B cell (primary cell): ENCODE results near the gene SEM1. TPM values are rescaled to one million over a fixed set of nuclear protein-coding genes. Genes with fewer than 3 reads are reported as not detected.

ENCODE experiments used
- ATAC-seq: fragments of 200-7000 bp; cut with Tn5 transposase; one replicate; pipeline ENCODE4 v1.10.0; 2021; ENCODE audit warnings: low read depth, mild to moderate bottlenecking, moderate number of reproducible peaks, moderate library complexity
- CTCF ChIA-PET: fragments of 350-600 bp; sonication (Branson Sonifier 250); formaldehyde crosslinking; loops from one replicate; lab custom pipeline; 2021; ENCODE audit warnings: antibody characterized with exemption, inconsistent platforms; lab: Charles Lee
- POLR2A ChIA-PET: fragments of 350-600 bp; sonication (Branson Sonifier 250); formaldehyde crosslinking; loops from one replicate; lab custom pipeline; 2021; ENCODE audit warnings: antibody characterized with exemption; lab: Charles Lee
- DNase-seq: peaks from one replicate; pipeline ENCODE4 v3.0.0; 2013
- H2AFZ ChIP-seq: 2 replicates; pipeline ENCODE4 v1.6.1; 2012; ENCODE audit warnings: mild to moderate bottlenecking, low read depth, low read length; ENCODE audit not compliant: insufficient read depth, poor library complexity, severe bottlenecking
- H3K27ac ChIP-seq, 2 donors: 1 replicate in 1 of 2; 2 replicates in 1 of 2; pipeline ENCODE4 v1.5.1; 2012 to 2013; ENCODE audit warnings: low read length in 2 of 2, mild to moderate bottlenecking in 2 of 2, moderate library complexity in 1 of 2
- H3K27me3 ChIP-seq, 4 experiments: fragments of 200-600 bp in 1 of 4; sonication (generic) in 1 of 4; replicated peaks in 1 of 4; 1 replicate in 2 of 4; 2 replicates in 2 of 4; pipeline versions ENCODE4 v1.6.1 to v1.7.0; 2013 to 2016; ENCODE audit warnings: low read length in 3 of 4, mild to moderate bottlenecking in 2 of 4, mixed read lengths in 1 of 4, moderate library complexity in 1 of 4; ENCODE audit not compliant: insufficient read depth in 4 of 4, control insufficient read depth in 3 of 4; ENCODE audit errors: control extremely low read depth in 1 of 4
- H3K36me3 ChIP-seq, 2 experiments: replicated peaks in 1 of 2; 1 replicate in 1 of 2; 2 replicates in 1 of 2; pipeline versions ENCODE4 v1.6.1 to v1.7.1; 2013; ENCODE audit warnings: low read length in 1 of 2; ENCODE audit not compliant: insufficient read depth in 2 of 2, control insufficient read depth in 1 of 2; ENCODE audit errors: control extremely low read depth in 1 of 2, extremely low read depth in 1 of 2
- H3K4me1 ChIP-seq, 2 donors: fragments of 200-600 bp in 1 of 2; sonication (generic) in 1 of 2; 1 replicate in 1 of 2; 2 replicates in 1 of 2; pipeline versions ENCODE4 v1.5.1 to v1.6.1; 2013 to 2017; ENCODE audit warnings: low read length in 2 of 2; ENCODE audit not compliant: control insufficient read depth in 2 of 2, insufficient read depth in 2 of 2
- H3K4me2 ChIP-seq: replicated peaks from 2 replicates; pipeline ENCODE3; 2012; ENCODE audit warnings: mild to moderate bottlenecking, low read depth, low read length; ENCODE audit not compliant: poor library complexity, severe bottlenecking
- H3K4me3 ChIP-seq, 5 experiments: fragments of 200-600 bp in 1 of 5; sonication (generic) in 1 of 5; 1 replicate in 3 of 5; 2 replicates in 2 of 5; pipeline versions ENCODE4 v1.5.1 to v1.7.0; 2011 to 2016; ENCODE audit warnings: low read length in 4 of 5, mild to moderate bottlenecking in 4 of 5, low read depth in 2 of 5, control low read depth in 1 of 5, moderate library complexity in 1 of 5; ENCODE audit not compliant: insufficient read depth in 1 of 5; ENCODE audit errors: control extremely low read depth in 1 of 5, extremely low read depth in 1 of 5
- H3K79me2 ChIP-seq: fragments of 200-600 bp; sonication (generic); one replicate; pipeline ENCODE4 v1.6.0; 2016; ENCODE audit warnings: low read length; ENCODE audit not compliant: control insufficient read depth, insufficient read depth
- H3K9ac ChIP-seq: fragments of 200-600 bp; sonication (generic); 2 replicates; pipeline ENCODE4 v1.6.1; 2017; ENCODE audit warnings: mild to moderate bottlenecking, low read length, moderate library complexity
- H3K9me3 ChIP-seq, 3 donors: one replicate each; pipeline versions ENCODE4 v1.6.1 to v1.7.1; 2013; ENCODE audit warnings: low read length in 2 of 3; ENCODE audit not compliant: control insufficient read depth in 2 of 3, insufficient read depth in 1 of 3; ENCODE audit errors: control extremely low read depth in 1 of 3
- H4K20me1 ChIP-seq: 2 replicates; pipeline ENCODE4 v1.6.0; 2012; ENCODE audit warnings: mild to moderate bottlenecking, low read length; ENCODE audit not compliant: insufficient read depth, control insufficient read depth, poor library complexity, severe bottlenecking
- H3K27ac Mint-ChIP-seq: one replicate; pipeline ENCODE4 v1.8.0; 2021; ENCODE audit warnings: mixed read lengths
- H3K27me3 Mint-ChIP-seq: one replicate; pipeline ENCODE4 v1.8.0; 2021; ENCODE audit warnings: mixed read lengths
- H3K4me1 Mint-ChIP-seq: one replicate; pipeline ENCODE4 v1.8.0; 2021; ENCODE audit warnings: mixed read lengths
- H3K4me3 Mint-ChIP-seq: one replicate; pipeline ENCODE4 v1.8.0; 2021; ENCODE audit warnings: mixed read lengths
- H3K9me3 Mint-ChIP-seq: one replicate; pipeline ENCODE4 v1.8.0; 2022; ENCODE audit warnings: mixed read lengths; ENCODE audit not compliant: insufficient read depth
- CTCF ChIP-seq: fragments of 200-600 bp; IDR thresholded peaks from one replicate; pipeline ENCODE4 v1.8.0; 2022; ENCODE audit warnings: antibody characterized with exemption, mild to moderate bottlenecking
- EZH2 ChIP-seq: IDR thresholded peaks from 2 replicates; pipeline ENCODE4 v1.6.1; 2012; ENCODE audit warnings: borderline replicate concordance, low read depth, mild to moderate bottlenecking, moderate library complexity, low read length; ENCODE audit not compliant: insufficient read depth, poor library complexity, severe bottlenecking
- WGBS: methylation state at CpG from one replicate; pipeline ENCODE4 v1.1.5; 2013; ENCODE audit warnings: missing lambda C conversion rate; ENCODE audit not compliant: insufficient coverage; 5-methylcytosine and 5-hydroxymethylcytosine counted together
- intact Hi-C: fragments of 100-400 bp; cut with micrococcal nuclease; formaldehyde crosslinking; loops from one replicate; pipeline ENCODE4 v1.10.0; 2022
- polyA plus RNA-seq: library from polyadenylated mRNA; depleted of rRNA; stranded (reverse); fragments of >200 nt; gene quantifications from 2 replicates; pipeline ENCODE4 v1.2.3, GENCODE V29; 2012
- total RNA-seq, 2 donors: library from RNA; stranded (reverse); fragments of 120-200 nt in 1 of 2; gene quantifications; 1 replicate in 1 of 2; 2 replicates in 1 of 2; pipeline versions ENCODE4 v1.2.3 to v1.2.4, GENCODE V29; 2013 to 2022

SEM1 gene
- total and polyA plus RNA-seq, 2 donors (not counting 1 experiment from before 2014, with no cell fraction given) = 6.0 to 30.3 TPM

- intact Hi-C loops = no loop called here
- TF ChIP-seq EZH2 = no peak
- TF ChIP-seq CTCF = no peak
- no peak for DNase-seq
- Histone ChIP-seq H3K27me3 (peaks cover 0 to 3% (median 0%) of the 10 kb centered on the region in 4 experiments), H3K36me3 (no peaks in the 10 kb centered on the region), H4K20me1 (no peaks in the 10 kb centered on the region), H3K4me3 (no peak overlapping the region), H2AFZ (no peak overlapping the region), H3K4me2 (no peak overlapping the region), H3K79me2 (no peaks in the 10 kb centered on the region), H3K4me1 (no peaks in the 10 kb centered on the region), H3K9me3 (no peaks in the 10 kb centered on the region), H3K27ac (no peak overlapping the region), H3K9ac (no peak overlapping the region)
- WGBS = 100% methylated on average over 3 of the region's 4 CpGs
- Mint-ChIP-seq H3K4me3 (no peak overlapping the region), H3K9me3 (no peaks in the 10 kb centered on the region), H3K27ac (no peak overlapping the region), H3K4me1 (no peaks in the 10 kb centered on the region), H3K27me3 (peaks cover 12% of the 10 kb centered on the region)
- no peak for ATAC-seq
- POLR2A ChIA-PET = no interaction called here
- CTCF ChIA-PET = no interaction called here
Observed at GRCh38 chr7:96728139-96728538, 18.5 kb upstream of the SEM1 start.

GRCh38 chr7:96727534-96728088 is 18.0 kb upstream of the SEM1 start:
- ChIA-PET CTCF (no interaction called here), POLR2A (no interaction called here)
- Histone ChIP-seq H2AFZ (no peak overlapping the region), H3K27me3 (peaks cover 0 to 3% (median 0%) of the 10 kb centered on the region in 4 experiments), H3K9ac (no peak overlapping the region), H3K9me3 (no peaks in the 10 kb centered on the region), H3K36me3 (no peaks in the 10 kb centered on the region), H4K20me1 (no peaks in the 10 kb centered on the region), H3K4me1 (no peaks in the 10 kb centered on the region), H3K4me3 (no peak overlapping the region), H3K4me2 (no peak overlapping the region), H3K79me2 (no peaks in the 10 kb centered on the region), H3K27ac (no peak overlapping the region)
- ATAC-seq (no peak), DNase-seq (no peak)
- Mint-ChIP-seq H3K27ac (no peak overlapping the region), H3K4me3 (no peak overlapping the region), H3K27me3 (peaks cover 13% of the 10 kb centered on the region), H3K4me1 (no peaks in the 10 kb centered on the region), H3K9me3 (no peaks in the 10 kb centered on the region)
- intact Hi-C loops = no loop called here
- 100% methylated on average over 2 of the region's 3 CpGs for WGBS
- TF ChIP-seq CTCF (no peak), EZH2 (no peak)
